HG03060 (cell line): ENCODE measurements around the gene CD8A.
"Not testable (repeated sequence)": the region's sequence is repeated elsewhere in the genome, so short reads cannot be mapped to it uniquely, and the experiment has no call there.

Source experiments
- ATAC-seq: cut with Tn5 transposase; IDR thresholded peaks from one replicate; pipeline ENCODE4 v1.9.1; 2021; ENCODE audit warnings: low read depth, moderate number of reproducible peaks; ENCODE audit not compliant: unreplicated experiment

The CD8A gene

DNA sequence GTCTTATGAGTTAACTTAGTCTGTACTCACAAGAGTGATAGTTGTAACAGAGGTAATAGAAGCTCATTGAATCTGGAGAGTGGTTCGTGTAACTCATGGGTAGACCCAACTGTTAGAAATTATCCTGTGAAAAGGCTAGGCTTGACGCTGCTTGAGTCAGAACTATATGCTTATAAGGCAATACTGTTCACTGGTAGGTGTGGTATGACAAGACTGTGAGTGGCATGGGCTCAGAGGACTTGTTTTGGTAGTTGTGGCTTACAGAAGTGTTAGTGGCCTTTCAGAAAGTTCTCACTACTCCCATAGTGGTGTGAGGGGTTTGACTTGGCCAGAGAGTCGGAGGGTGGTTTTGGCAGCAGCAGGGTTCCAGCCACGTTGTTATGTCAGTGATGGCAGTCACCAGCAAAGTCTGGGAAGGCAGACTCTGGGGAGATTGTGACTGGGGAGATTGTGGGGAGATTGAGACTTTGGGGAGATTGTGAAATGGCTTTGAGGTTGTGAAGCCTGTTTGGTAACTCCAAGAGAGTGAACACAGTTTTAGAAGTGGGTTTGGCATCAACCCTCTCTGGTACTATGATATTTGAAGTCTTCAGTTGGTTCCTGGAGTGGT, 48.7 kb downstream of the CD8A start:
- not testable (repeated sequence) for ATAC-seq

DNA sequence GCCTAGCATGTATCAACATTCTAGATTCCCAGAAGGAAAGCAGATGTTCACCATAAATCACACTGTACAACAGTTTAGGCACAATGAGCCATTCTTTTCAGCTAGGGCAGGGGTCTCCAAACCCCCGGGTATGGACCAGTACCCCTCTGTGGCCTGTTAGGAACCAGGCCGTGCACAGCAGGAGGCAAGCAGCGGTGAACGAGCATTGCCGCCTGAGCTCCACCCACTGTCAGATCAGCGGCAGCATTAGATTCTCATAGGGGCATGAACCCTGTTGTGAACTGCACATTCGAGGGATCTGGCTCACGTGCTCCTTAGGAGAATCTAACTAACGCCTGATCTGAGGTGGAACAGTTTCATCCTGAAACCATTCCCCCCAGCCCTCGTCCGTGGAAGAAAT, 50.8 kb downstream of the CD8A start:
- ATAC-seq: not testable (repeated sequence)

DNA sequence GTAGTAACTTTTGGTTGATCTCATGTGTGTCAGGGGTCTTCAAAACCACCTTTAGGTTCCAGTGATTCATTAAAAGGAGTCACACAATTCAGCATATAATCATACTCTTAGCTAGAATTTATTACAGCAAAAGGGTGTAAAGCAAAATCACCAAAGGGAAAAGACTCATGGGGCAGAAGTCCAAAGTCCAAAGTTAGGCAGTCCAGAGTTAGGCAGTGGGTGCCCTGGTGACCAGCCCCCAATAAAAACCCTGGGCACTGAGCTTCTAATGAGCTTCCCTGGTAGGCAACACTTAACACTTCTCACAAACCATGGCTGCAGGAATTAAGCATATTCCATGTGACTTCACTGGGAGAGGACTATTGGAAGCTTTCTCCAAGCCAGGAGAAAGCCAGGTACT, 51.2 kb downstream of the CD8A start:
- not testable (repeated sequence) for ATAC-seq

DNA sequence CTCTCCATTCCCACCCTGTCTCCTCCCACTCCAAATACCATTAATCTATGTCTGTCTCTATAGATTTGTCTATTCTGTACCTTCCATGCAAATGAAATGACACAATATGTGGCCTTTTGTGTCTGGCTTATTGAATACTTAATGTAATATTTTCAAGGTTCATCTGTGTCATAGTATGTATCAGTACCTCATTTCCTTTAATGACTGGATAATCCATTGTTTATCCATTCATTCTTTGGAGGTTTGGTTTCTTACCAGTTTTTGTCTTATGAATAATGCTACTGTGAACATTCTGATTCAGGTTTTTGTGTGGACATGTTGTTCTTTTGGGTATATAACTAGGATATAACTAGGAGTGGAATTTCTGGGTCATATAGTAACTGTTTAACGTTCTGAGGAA, 55.8 kb downstream of the CD8A start:
- ATAC-seq: not testable (repeated sequence)
